AG04449 (cell line): ENCODE data around the gene KLF7.

Source experiments
- CTCF ChIA-PET: fragments of 350-600 bp; formaldehyde crosslinking; extraction: SDS; loops from one replicate; lab custom pipeline; 2021; ENCODE audit warnings: antibody characterized with exemption; lab: Yijun Ruan, JAX
- POLR2A ChIA-PET: fragments of 400-600, 350-600 bp; formaldehyde crosslinking; extraction: SDS; loops from one replicate; lab custom pipeline; 2020; ENCODE audit warnings: antibody characterized with exemption, inconsistent platforms; lab: Yijun Ruan, JAX
- DNase-seq: peaks from one replicate; pipeline ENCODE4 v3.0.0-alpha.2; 2010; ENCODE audit warnings: low read depth, low spot score
- H3K4me3 ChIP-seq: 2 replicates; pipeline ENCODE4 v1.5.1; 2011; ENCODE audit warnings: low read depth, mild to moderate bottlenecking, control low read depth, low read length
- CTCF ChIP-seq: IDR thresholded peaks from one replicate; pipeline ENCODE4 v1.5.1; 2011; ENCODE audit warnings: mild to moderate bottlenecking, moderate library complexity, low read length, control low read depth, inconsistent platforms; ENCODE audit not compliant: insufficient read depth; ENCODE audit errors: missing control alignments

KLF7 gene

GRCh38 chr2:207087046-207087902 lies 78.5 kb downstream of the KLF7 start:
- DNase-seq: no peak
- ChIA-PET CTCF (interaction anchor here (1.1 to 1.4 kb wide), 2 partner anchors 13 to 41 kb away, joined by 3 read pairs; no protein-coding TSS in a partner anchor), POLR2A (no interaction called here)
- TF ChIP-seq CTCF: no peak
- no peak overlapping the region for H3K4me3 ChIP-seq

- DNase-seq: no peak
- ChIA-PET POLR2A (no interaction called here), CTCF (interaction anchor here (1.1 kb wide), 1 partner anchor 40 kb away, joined by 3 read pairs; no protein-coding TSS in a partner anchor)
- TF ChIP-seq CTCF: no peak
- H3K4me3 ChIP-seq: no peak overlapping the region
These were observed 79.6 kb downstream of the KLF7 start for GRCh38 chr2:207086136-207086535.

GRCh38 chr2:207085110-207085509 lies 80.6 kb downstream of the KLF7 start:
- TF ChIP-seq CTCF: no peak
- H3K4me3 ChIP-seq: no peak overlapping the region
- POLR2A ChIA-PET: no interaction called here
- CTCF ChIA-PET: no interaction called here
- no peak for DNase-seq

- H3K4me3 ChIP-seq: no peak overlapping the region
- no peak for DNase-seq
- ChIA-PET CTCF (interaction anchor here (2.0 kb wide), 1 partner anchor 390 kb away, joined by 9 read pairs; no protein-coding TSS in a partner anchor), POLR2A (interaction anchor here (1.1 kb wide), 1 partner anchor 11 kb away, joined by 4 read pairs; no protein-coding TSS in a partner anchor)
- TF ChIP-seq CTCF: no peak
These were observed 82.2 kb downstream of the KLF7 start for GRCh38 chr2:207083361-207084110.

GRCh38 chr2:207082619-207083018 lies 83.1 kb downstream of the KLF7 start:
- no peak overlapping the region for H3K4me3 ChIP-seq
- ChIA-PET CTCF (interaction anchor here (2.0 kb wide), 1 partner anchor 391 kb away, joined by 9 read pairs; no protein-coding TSS in a partner anchor), POLR2A (no interaction called here)
- DNase-seq: no peak
- TF ChIP-seq CTCF: no peak
